Smooth muscle cell (in vitro differentiated cells): ENCODE measurements around the gene EFEMP2. TPM values are rescaled to one million over a fixed set of nuclear protein-coding genes. Genes with fewer than 3 reads are reported as not detected.

ENCODE experiments used
- DNase-seq: peaks from one replicate; lab custom pipeline; 2025; ENCODE audit not compliant: unreplicated experiment; lab: John Stamatoyannopoulos, UW
- H2AFZ ChIP-seq: fragments of 200-600 bp; sonication (generic); 2 replicates; pipeline ENCODE4 v1.6.0; 2016; ENCODE audit warnings: antibody characterized with exemption, low read depth, mild to moderate bottlenecking
- H3F3A ChIP-seq: fragments of 200-600 bp; sonication (generic); 2 replicates; pipeline ENCODE4 v1.6.0; 2017; ENCODE audit warnings: antibody characterized with exemption, low read depth
- H3K27ac ChIP-seq: fragments of 200-600 bp; sonication (generic); 2 replicates; pipeline ENCODE4 v1.5.1; 2016; ENCODE audit warnings: low read depth, mild to moderate bottlenecking
- H3K27me3 ChIP-seq: fragments of 200-600 bp; sonication (generic); 2 replicates; pipeline ENCODE4 v1.6.1; 2016; ENCODE audit warnings: low read depth, mild to moderate bottlenecking
- H3K36me3 ChIP-seq: fragments of 200-600 bp; sonication (generic); 2 replicates; pipeline ENCODE4 v1.5.1; 2016; ENCODE audit warnings: low read depth
- H3K4me1 ChIP-seq: fragments of 200-600 bp; sonication (generic); 2 replicates; pipeline ENCODE4 v1.5.1; 2016; ENCODE audit warnings: low read depth
- H3K4me2 ChIP-seq: fragments of 200-600 bp; sonication (generic); 2 replicates; pipeline ENCODE4 v1.6.0; 2016; ENCODE audit warnings: mild to moderate bottlenecking
- H3K4me3 ChIP-seq: fragments of 200-600 bp; sonication (generic); 2 replicates; pipeline ENCODE4 v1.5.1; 2016; ENCODE audit warnings: mild to moderate bottlenecking
- H3K79me2 ChIP-seq: fragments of 200-600 bp; sonication (generic); 2 replicates; pipeline ENCODE4 v1.6.0; 2016; ENCODE audit warnings: low read depth, mild to moderate bottlenecking
- H3K9ac ChIP-seq: fragments of 200-600 bp; sonication (generic); 2 replicates; pipeline ENCODE4 v1.6.0; 2016; ENCODE audit warnings: low read depth
- H3K9me3 ChIP-seq: fragments of 200-600 bp; sonication (generic); replicated peaks from 2 replicates; pipeline ENCODE4 v1.5.1; 2016; ENCODE audit warnings: low read depth
- H4K20me1 ChIP-seq: fragments of 200-600 bp; sonication (generic); 2 replicates; pipeline ENCODE4 v1.6.0; 2016; ENCODE audit warnings: low read depth
- CTCF ChIP-seq: fragments of 200-600 bp; sonication (generic); IDR thresholded peaks from 2 replicates; pipeline ENCODE4 v1.5.1; 2017; ENCODE audit warnings: borderline replicate concordance, mild to moderate bottlenecking, antibody characterized with exemption; ENCODE audit not compliant: insufficient read depth, poor library complexity, severe bottlenecking
- WGBS: methylation state at CpG from one replicate; pipeline ENCODE4 v1.1.7; 2016; ENCODE audit warnings: low lambda C conversion rate; 5-methylcytosine and 5-hydroxymethylcytosine counted together
- polyA plus RNA-seq: library from polyadenylated mRNA; unstranded; fragments of >200 nt; fragmentation: Nextera tagmentation; extraction: Ambion mirVana; gene quantifications from 2 replicates; pipeline ENCODE4 v1.2.1, GENCODE V29; 2016
- total RNA-seq: library from RNA; depleted of rRNA; stranded (reverse); fragments of >200 nt; gene quantifications from 2 replicates; pipeline ENCODE4 v1.2.3, GENCODE V29; 2014

The EFEMP2 gene
- total and polyA plus RNA-seq, 2 experiments from 2014 or later, result 99.7 to 362 TPM

GRCh38 chr11:65864706-65865471 lies 7.7 kb downstream of the EFEMP2 start:
- Histone ChIP-seq H3K79me2 (peaks cover 27% of the 10 kb centered on the region), H2AFZ (no peak overlapping the region), H3K36me3 (no peaks in the 10 kb centered on the region), H3K9me3 (no peaks in the 10 kb centered on the region), H3K4me1 (peaks cover 8% of the 10 kb centered on the region), H3K27me3 (no peaks in the 10 kb centered on the region), H4K20me1 (peaks cover 46% of the 10 kb centered on the region), H3K4me3 (no peak overlapping the region), H3K9ac (no peak overlapping the region), H3F3A (peaks cover 54% of the 10 kb centered on the region), H3K4me2 (no peak overlapping the region), H3K27ac (no peak overlapping the region)
- 92% methylated on average over 18 of the region's 18 CpGs for WGBS
- TF ChIP-seq CTCF, result no peak
- DNase-seq, result no peak

- H3K9ac ChIP-seq, result no peak overlapping the region
- no peak overlapping the region for H2AFZ ChIP-seq
- no peak for TF ChIP-seq CTCF
- H3F3A ChIP-seq, result peaks cover 58% of the 10 kb centered on the region
- no peak for DNase-seq
- no peak overlapping the region for H3K27ac ChIP-seq
- peaks cover 27% of the 10 kb centered on the region for H3K79me2 ChIP-seq
- H3K27me3 ChIP-seq, result no peaks in the 10 kb centered on the region
- H3K9me3 ChIP-seq, result no peaks in the 10 kb centered on the region
- peaks cover 8% of the 10 kb centered on the region for H3K4me1 ChIP-seq
- peaks cover 46% of the 10 kb centered on the region for H4K20me1 ChIP-seq
- 88% methylated on average over 12 of the region's 12 CpGs for WGBS
- H3K36me3 ChIP-seq, result no peaks in the 10 kb centered on the region
- no peak overlapping the region for H3K4me2 ChIP-seq
- no peak overlapping the region for H3K4me3 ChIP-seq
These were observed 8.5 kb downstream of the EFEMP2 start for GRCh38 chr11:65863889-65864705.

- no peak overlapping the region for H3K4me3 ChIP-seq
- H2AFZ ChIP-seq, result no peak overlapping the region
- 98% methylated on average over 20 of the region's 24 CpGs for WGBS
- no peak overlapping the region for H3K27ac ChIP-seq
- no peak for TF ChIP-seq CTCF
- H3K4me2 ChIP-seq, result no peak overlapping the region
- DNase-seq, result no peak
- no peaks in the 10 kb centered on the region for H3K9me3 ChIP-seq
- H3K36me3 ChIP-seq, result no peaks in the 10 kb centered on the region
- H3K27me3 ChIP-seq, result no peaks in the 10 kb centered on the region
- peaks cover 27% of the 10 kb centered on the region for H3K79me2 ChIP-seq
- H4K20me1 ChIP-seq, result peaks cover 46% of the 10 kb centered on the region
- no peak overlapping the region for H3K9ac ChIP-seq
- peaks cover 55% of the 10 kb centered on the region for H3F3A ChIP-seq
- peaks cover 8% of the 10 kb centered on the region for H3K4me1 ChIP-seq
These were observed 9.4 kb downstream of the EFEMP2 start for GRCh38 chr11:65862941-65863888.
